AG09319 (cell line): ENCODE data around the gene SLC36A1.
"Not testable (repeated sequence)": the region's sequence is repeated elsewhere in the genome, so short reads cannot be mapped to it uniquely, and the experiment has no call there.

Source experiments
- DNase-seq: peaks from one replicate; pipeline ENCODE4 v3.0.0-alpha.2; 2010; ENCODE audit warnings: low read depth; ENCODE audit errors: extremely low read depth
- TF ChIP-seq, protein P1 (sequence below): IDR thresholded peaks from 2 replicates; pipeline ENCODE4 v1.5.1; 2011; ENCODE audit warnings: low read depth, mild to moderate bottlenecking, inconsistent platforms, low read length, moderate library complexity

Gene SLC36A1

DNA sequence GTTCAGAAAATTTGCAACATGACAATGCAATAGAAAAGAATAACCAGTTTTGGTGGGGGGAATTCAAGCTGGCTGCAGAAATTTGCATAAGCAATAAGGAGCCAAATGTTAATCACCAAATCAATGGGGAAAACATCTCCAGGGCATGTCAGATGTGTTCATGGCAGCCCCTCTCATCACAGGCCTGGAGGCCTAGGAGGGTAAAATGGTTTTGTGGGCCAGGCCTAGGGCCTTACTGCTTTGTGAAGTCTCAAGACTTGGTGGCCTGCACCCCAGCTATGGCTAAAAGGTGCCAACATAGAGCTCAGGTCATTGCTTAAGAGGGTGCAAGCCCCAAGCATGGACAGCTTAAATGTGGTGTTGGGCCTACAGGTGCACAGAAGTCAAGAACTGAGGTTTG lies 29.7 kb upstream of the SLC36A1 start:
- TF ChIP-seq, protein P1, sequence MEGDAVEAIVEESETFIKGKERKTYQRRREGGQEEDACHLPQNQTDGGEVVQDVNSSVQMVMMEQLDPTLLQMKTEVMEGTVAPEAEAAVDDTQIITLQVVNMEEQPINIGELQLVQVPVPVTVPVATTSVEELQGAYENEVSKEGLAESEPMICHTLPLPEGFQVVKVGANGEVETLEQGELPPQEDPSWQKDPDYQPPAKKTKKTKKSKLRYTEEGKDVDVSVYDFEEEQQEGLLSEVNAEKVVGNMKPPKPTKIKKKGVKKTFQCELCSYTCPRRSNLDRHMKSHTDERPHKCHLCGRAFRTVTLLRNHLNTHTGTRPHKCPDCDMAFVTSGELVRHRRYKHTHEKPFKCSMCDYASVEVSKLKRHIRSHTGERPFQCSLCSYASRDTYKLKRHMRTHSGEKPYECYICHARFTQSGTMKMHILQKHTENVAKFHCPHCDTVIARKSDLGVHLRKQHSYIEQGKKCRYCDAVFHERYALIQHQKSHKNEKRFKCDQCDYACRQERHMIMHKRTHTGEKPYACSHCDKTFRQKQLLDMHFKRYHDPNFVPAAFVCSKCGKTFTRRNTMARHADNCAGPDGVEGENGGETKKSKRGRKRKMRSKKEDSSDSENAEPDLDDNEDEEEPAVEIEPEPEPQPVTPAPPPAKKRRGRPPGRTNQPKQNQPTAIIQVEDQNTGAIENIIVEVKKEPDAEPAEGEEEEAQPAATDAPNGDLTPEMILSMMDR: no peak
- DNase-seq: no peak

DNA sequence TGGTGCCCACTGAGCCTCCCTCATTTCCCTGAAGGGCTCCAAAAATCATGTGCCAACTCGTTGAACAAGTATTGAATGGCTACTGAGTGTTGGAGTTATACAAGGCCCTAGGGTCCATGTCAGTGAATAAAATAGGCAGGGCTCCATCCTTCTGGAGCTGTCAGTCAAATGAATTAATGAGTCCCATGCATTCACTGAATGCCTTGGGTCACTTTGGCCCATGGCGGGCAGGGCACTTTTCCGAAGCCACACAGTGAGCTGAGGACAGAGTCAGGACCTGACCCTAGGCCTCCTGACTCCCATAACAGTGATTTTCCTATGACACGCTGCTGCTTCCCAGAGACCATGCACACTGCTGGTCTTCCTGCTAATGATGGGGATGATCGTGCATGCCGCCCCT lies 27.3 kb upstream of the SLC36A1 start:
- TF ChIP-seq, protein P1: no peak
- DNase-seq: no peak

DNA sequence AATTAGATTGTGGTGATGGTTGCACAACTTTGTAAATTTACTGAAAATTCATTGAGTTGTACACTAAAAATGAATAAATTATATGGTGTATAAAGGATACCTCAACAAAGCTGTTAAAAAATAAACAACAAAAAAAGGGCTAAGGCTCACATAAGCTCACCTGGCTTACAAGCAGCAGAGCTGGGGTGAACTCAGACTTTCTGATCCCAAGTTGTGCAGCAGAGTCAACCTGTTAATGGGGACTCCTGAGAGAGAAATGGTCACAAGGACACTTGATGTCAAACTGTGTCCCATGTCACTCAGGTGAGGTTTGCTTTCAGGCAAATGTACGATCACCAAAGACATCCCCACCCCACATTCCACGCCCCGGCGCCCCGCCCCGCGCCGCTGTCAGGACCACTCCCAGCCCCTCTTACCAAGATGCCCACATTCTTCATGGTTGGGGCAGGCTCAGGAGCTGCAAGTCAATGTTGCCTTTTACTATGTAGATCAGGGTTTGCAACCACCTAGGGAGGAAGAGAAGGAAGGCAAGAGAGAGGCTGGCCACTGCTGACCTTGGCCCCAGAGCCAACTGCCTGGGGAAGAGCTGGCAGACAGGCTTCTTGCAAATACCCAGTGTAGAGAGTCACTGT lies 22.4 kb upstream of the SLC36A1 start:
- TF ChIP-seq, protein P1: no peak
- DNase-seq: no peak

DNA sequence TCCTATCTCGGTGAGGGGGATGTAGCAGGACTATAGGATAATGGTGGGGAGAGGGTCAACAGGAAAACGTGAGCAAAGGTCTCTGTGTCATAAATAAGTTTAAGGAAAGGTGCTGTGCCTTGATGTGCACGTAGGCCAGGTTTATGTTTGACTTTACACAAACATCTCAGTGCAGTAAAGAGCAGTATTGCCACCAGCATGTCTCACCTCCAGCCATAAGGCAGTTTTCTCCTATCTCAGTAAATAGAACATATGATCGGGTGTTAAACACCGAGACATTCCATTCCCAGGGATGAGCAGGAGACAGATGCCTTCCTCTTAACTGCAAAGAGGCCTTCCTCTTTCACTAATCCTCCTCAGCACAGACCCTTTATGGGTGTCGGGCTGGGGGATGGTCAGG lies 21.1 kb upstream of the SLC36A1 start:
- DNase-seq: not testable (repeated sequence)

DNA sequence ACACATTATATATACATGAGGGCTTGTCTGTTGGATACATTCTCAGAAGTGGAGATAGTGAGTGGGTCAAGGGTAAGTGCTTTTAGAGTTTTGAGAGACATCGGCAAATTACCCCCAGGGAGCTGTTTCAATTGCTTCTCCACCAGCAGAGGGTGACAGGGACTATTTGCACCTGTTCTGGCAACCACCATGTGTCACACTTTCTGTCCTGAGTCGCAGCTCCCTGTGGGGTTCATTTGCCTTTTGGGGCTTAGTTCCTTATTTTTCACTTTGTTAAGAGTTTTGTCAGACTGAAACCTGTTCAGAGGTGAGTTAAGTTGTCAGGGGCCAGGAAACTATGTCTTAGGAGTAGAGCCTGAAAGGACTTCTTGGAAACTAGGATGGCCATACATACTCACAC lies 20.1 kb upstream of the SLC36A1 start:
- TF ChIP-seq, protein P1: no peak
- DNase-seq: no peak

DNA sequence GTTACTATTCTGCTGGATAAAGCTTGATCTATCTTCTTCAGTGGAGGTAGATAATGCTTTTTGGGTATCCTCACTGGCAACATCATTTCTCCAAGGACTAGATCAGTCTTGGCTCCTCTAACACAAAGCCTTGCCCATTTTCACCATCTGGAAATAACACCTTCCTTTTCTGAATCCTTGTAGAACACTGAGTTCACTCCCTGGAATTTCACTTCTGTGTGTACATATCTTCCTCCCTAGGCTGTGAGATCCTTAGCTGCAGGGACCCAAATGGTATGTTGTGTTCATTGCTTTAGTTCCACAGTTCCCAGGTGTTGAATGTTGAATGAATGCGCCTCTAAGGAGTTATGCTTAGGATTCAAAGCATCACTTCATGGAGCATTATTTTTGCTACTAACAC lies 16.7 kb upstream of the SLC36A1 start:
- DNase-seq: no peak
- TF ChIP-seq, protein P1: no peak

DNA sequence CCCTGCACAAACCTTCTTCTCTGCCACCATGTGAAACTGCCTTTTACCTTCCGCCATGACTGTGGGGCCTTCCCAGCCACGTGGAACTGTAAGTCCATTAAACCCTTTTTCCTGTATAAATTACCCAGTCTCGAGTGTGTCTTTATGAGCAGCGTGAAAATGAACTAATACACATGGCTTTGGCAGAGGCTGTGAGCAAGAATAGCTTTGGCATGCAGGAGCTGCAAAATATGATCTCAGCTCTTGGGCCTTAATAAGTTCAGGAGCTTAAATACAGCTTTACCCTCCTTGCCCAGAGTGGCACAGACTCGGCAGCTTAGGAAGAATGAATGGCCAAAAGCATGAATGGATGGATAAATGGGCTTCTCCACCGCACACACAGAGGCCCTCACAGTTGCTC lies 15.7 kb upstream of the SLC36A1 start:
- no peak for DNase-seq
- TF ChIP-seq, protein P1: no peak

DNA sequence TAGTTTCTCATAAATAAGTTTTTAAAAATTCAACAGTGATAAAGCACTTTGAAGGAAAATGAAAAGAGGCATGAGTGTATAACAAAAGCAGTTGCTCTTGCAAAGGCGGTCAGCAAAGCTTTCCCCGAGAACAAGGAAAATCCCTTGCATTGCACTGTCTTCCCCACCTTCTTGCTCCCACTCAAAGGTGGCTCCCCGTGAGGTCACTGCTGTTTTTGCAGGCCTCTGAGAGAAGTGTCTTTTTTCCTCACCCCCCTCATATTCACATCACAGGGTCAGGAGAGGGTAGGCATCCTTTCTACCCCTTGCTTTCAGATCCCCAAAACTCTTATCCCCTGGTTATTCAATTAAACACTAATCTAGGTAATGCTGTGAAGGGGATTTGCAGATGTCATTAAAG lies 15.2 kb upstream of the SLC36A1 start:
- DNase-seq: no peak
- TF ChIP-seq, protein P1: no peak
